Effector memory CD4-positive, alpha-beta T cell (primary cell): ENCODE results near the gene NOC3L.
A peak's percentile ranks its signal among the peaks of the same experiment; 100 is the strongest.
"Not testable (repeated sequence)": the region's sequence is repeated elsewhere in the genome, so short reads cannot be mapped to it uniquely, and the experiment has no call there.

Experiments used
- DNase-seq, 3 donors: peaks; one replicate each; pipeline ENCODE4 v3.0.0-alpha.2; 2020
- H3K27ac ChIP-seq: 2 replicates; pipeline ENCODE4 v1.7.0; 2013; ENCODE audit warnings: mild to moderate bottlenecking, low read length, moderate library complexity; ENCODE audit not compliant: insufficient read depth, poor library complexity, severe bottlenecking
- H3K27me3 ChIP-seq: replicated peaks from 2 replicates; pipeline ENCODE4 v1.7.0; 2013; ENCODE audit warnings: mild to moderate bottlenecking, low read length; ENCODE audit not compliant: insufficient read depth, control insufficient read depth, poor library complexity, severe bottlenecking
- H3K36me3 ChIP-seq: 2 replicates; pipeline ENCODE4 v1.7.0; 2013; ENCODE audit warnings: mild to moderate bottlenecking, low read length, moderate library complexity; ENCODE audit not compliant: control insufficient read depth, insufficient read depth
- H3K4me1 ChIP-seq: 2 replicates; pipeline ENCODE4 v1.7.0; 2013; ENCODE audit warnings: low read length, mild to moderate bottlenecking; ENCODE audit not compliant: control insufficient read depth, insufficient read depth, poor library complexity, severe bottlenecking
- H3K4me3 ChIP-seq: 2 replicates; pipeline ENCODE4 v1.7.0; 2013; ENCODE audit warnings: low read length, low read depth, mild to moderate bottlenecking; ENCODE audit not compliant: insufficient read depth, poor library complexity, severe bottlenecking
- H3K9me3 ChIP-seq: 2 replicates; pipeline ENCODE4 v1.7.0; 2013; ENCODE audit warnings: mild to moderate bottlenecking, low read length, moderate library complexity; ENCODE audit not compliant: control insufficient read depth

The NOC3L gene

GRCh38 chr10:94363251-94363565 lies 469 bp upstream of the NOC3L start:
- no peak for DNase-seq
- Histone ChIP-seq H3K9me3 (no peaks in the 10 kb centered on the region), H3K4me3 (peak overlapping the region; percentile 61), H3K27me3 (no peaks in the 10 kb centered on the region), H3K27ac (peak overlapping the region; percentile 91), H3K36me3 (no peaks in the 10 kb centered on the region), H3K4me1 (peaks cover 10% of the 10 kb centered on the region)

- DNase-seq, result no peak
Observed at GRCh38 chr10:94361171-94361794, 1.5 kb downstream of the NOC3L start.

GRCh38 chr10:94358480-94358879 lies 4.3 kb downstream of the NOC3L start:
- Histone ChIP-seq H3K27ac (no peak overlapping the region), H3K9me3 (no peaks in the 10 kb centered on the region), H3K4me1 (peaks cover 10% of the 10 kb centered on the region), H3K36me3 (peaks cover 20% of the 10 kb centered on the region), H3K4me3 (no peak overlapping the region), H3K27me3 (no peaks in the 10 kb centered on the region)
- DNase-seq, result no peak

More at GRCh38 chr10:94361171-94361794, 1.5 kb downstream of the NOC3L start:
- Histone ChIP-seq H3K4me1 (peaks cover 10% of the 10 kb centered on the region), H3K27me3 (no peaks in the 10 kb centered on the region), H3K9me3 (no peaks in the 10 kb centered on the region), H3K4me3 (peak overlapping the region; percentile 61), H3K27ac (no peak overlapping the region), H3K36me3 (peaks cover 14% of the 10 kb centered on the region)

- Histone ChIP-seq H3K36me3 (peaks cover 29% of the 10 kb centered on the region), H3K4me3 (no peak overlapping the region), H3K27me3 (no peaks in the 10 kb centered on the region), H3K4me1 (peaks cover 7% of the 10 kb centered on the region), H3K9me3 (no peaks in the 10 kb centered on the region), H3K27ac (no peak overlapping the region)
- no peak for DNase-seq
Observed at GRCh38 chr10:94357193-94357592, 5.5 kb downstream of the NOC3L start.

- no peaks in the 10 kb centered on the region for H3K27me3 ChIP-seq
- no peak for DNase-seq
- H3K27ac ChIP-seq, result no peak overlapping the region
- H3K9me3 ChIP-seq, result no peaks in the 10 kb centered on the region
- H3K36me3 ChIP-seq, result peaks cover 42% of the 10 kb centered on the region
- H3K4me3 ChIP-seq, result no peak overlapping the region
- H3K4me1 ChIP-seq, result no peaks in the 10 kb centered on the region
Observed at GRCh38 chr10:94355841-94356240, 6.9 kb downstream of the NOC3L start.

DNA sequence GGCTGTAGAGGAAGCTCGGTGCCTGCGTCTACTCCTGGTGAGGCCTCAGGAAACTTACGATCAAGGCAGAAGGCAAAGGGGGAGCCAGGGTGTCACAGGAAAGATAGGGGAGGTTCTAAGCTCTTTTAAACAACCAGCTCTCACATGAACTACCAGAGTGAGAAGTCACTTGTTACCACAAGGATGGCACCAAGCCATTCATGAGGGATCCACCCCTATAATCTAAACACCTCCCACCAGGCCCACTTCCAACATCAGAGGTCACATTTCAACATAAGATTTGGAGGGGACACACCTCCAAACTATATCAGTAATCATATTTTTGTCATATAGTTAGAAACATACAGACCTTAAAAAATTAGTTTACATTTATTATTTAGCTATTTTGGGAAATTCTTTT lies 9.4 kb downstream of the NOC3L start:
- Histone ChIP-seq H3K36me3 (peaks cover 53% of the 10 kb centered on the region), H3K9me3 (no peaks in the 10 kb centered on the region)
- DNase-seq, result no peak

GRCh38 chr10:94351089-94351488 lies 11.7 kb downstream of the NOC3L start:
- Histone ChIP-seq H3K36me3 (peaks cover 46% of the 10 kb centered on the region), H3K9me3 (no peaks in the 10 kb centered on the region), H3K4me3 (no peak overlapping the region), H3K27me3 (no peaks in the 10 kb centered on the region), H3K4me1 (no peaks in the 10 kb centered on the region), H3K27ac (no peak overlapping the region)
- DNase-seq, result no peak

More for the DNA sequence above, 9.4 kb downstream of the NOC3L start:
- H3K4me3 ChIP-seq, result no peak overlapping the region
- H3K27me3 ChIP-seq, result no peaks in the 10 kb centered on the region
- no peak overlapping the region for H3K27ac ChIP-seq
- no peaks in the 10 kb centered on the region for H3K4me1 ChIP-seq

DNA sequence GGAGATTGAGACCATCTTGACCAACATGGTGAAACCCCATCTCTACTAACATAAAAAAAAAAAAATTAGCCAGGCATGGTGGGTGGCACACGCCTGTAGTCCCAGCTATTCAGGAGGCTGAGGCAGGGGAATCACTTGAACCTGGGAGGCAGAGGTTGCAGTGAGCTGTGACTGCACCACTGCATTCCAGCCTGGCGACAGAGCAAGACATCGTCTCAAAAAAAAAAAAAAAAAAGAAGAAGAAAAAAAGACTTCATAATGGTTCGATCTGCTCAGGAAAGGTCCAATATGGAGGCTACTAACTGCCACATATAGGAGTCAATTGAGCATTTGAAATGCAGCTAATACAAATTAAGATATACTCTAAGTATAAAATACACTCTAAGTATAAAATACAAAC lies 12.2 kb downstream of the NOC3L start:
- not testable (repeated sequence) for H3K4me3 ChIP-seq, H3K27me3 ChIP-seq, H3K9me3 ChIP-seq, DNase-seq, H3K4me1 ChIP-seq, H3K27ac ChIP-seq
- H3K36me3 ChIP-seq, result peaks cover 44% of the 10 kb centered on the region

DNA sequence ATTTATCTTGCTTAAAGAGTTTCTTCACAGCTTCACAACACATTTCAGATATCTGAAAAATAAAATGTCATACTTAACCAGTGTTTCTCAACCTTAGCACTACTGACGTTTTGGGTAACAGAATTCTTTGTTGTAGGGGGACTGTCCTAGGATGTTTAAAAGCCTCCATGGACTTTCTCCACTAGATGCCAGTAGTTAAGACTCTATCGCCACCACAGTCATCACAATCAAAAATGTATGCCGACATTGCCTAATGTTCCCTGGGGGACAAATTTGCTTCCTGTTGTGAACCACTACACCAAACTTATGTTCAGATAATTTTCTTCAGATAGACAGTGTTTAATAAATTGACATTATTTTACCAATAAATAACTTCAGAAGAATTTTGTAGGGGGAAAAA lies 13.4 kb downstream of the NOC3L start:
- Histone ChIP-seq H3K27ac (no peak overlapping the region), H3K4me3 (no peak overlapping the region), H3K9me3 (no peaks in the 10 kb centered on the region), H3K4me1 (no peaks in the 10 kb centered on the region), H3K27me3 (no peaks in the 10 kb centered on the region), H3K36me3 (peaks cover 45% of the 10 kb centered on the region)
- no peak for DNase-seq

GRCh38 chr10:94344522-94345122 lies 18.1 kb downstream of the NOC3L start:
- no peaks in the 10 kb centered on the region for H3K9me3 ChIP-seq
- H3K27me3 ChIP-seq, result no peaks in the 10 kb centered on the region
- DNase-seq, result no peak
- no peak overlapping the region for H3K27ac ChIP-seq
- H3K4me3 ChIP-seq, result no peak overlapping the region
- no peaks in the 10 kb centered on the region for H3K4me1 ChIP-seq
- peaks cover 36% of the 10 kb centered on the region for H3K36me3 ChIP-seq
